Nephron (organoid): ENCODE measurements around the gene ZNF425.
"Not testable (repeated sequence)": the region's sequence is repeated elsewhere in the genome, so short reads cannot be mapped to it uniquely, and the experiment has no call there.

Source experiments
- H3K27ac Mint-ChIP-seq, 3 experiments: 2 replicates each; pipeline ENCODE4 v1.8.0; 2020; ENCODE audit warnings: mixed read lengths in 3 of 3, mild to moderate bottlenecking in 2 of 3, moderate library complexity in 1 of 3
- H3K27me3 Mint-ChIP-seq: 2 replicates; pipeline ENCODE4 v1.8.0; 2021; ENCODE audit warnings: low read depth, mild to moderate bottlenecking, moderate library complexity, mixed read lengths
- H3K36me3 Mint-ChIP-seq: 2 replicates; pipeline ENCODE4 v1.8.0; 2020; ENCODE audit warnings: low read depth, mixed read lengths
- H3K4me1 Mint-ChIP-seq: 2 replicates; pipeline ENCODE4 v1.8.0; 2020; ENCODE audit warnings: mixed read lengths
- H3K4me3 Mint-ChIP-seq, 3 experiments: 2 replicates each; pipeline ENCODE4 v1.8.0; 2020; ENCODE audit warnings: mild to moderate bottlenecking in 3 of 3, mixed read lengths in 3 of 3, moderate library complexity in 2 of 3
- H3K9me3 Mint-ChIP-seq: 2 replicates; pipeline ENCODE4 v1.8.0; 2020; ENCODE audit warnings: mixed read lengths
- CTCF ChIP-seq, 3 experiments: fragments of 200-600 bp; sonication (generic); IDR thresholded peaks; one replicate each; pipeline ENCODE4 v1.5.0; 2021; ENCODE audit warnings: antibody characterized with exemption in 3 of 3; ENCODE audit not compliant: unreplicated experiment in 3 of 3

The ZNF425 gene

DNA sequence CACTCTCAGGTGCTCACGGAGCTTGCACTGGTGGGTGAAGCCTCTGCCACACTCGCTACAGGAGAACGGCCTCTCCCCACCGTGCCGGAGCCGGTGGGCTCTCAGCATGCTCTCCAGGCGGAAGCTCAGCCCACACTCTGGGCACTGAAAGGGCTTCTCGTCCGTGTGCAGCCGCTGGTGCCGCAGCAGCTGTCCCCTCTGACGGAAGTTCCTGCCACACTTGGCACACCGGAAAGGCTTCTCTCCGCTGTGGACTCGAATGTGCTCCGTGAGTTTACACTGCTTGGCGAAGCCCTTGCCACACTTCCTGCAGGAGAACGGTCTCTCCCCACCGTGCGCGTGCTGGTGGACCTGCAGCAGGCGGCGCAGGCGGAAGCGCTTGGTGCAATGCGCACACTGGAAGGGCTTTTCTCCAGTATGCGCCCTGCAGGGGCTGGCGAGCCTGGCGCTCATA is 54.9 kb downstream of the ZNF425 start:
- no peak overlapping the region for H3K27ac Mint-ChIP-seq
- peaks cover 43% of the 10 kb centered on the region for H3K36me3 Mint-ChIP-seq
- H3K4me1 Mint-ChIP-seq, result no peaks in the 10 kb centered on the region
- no peaks in the 10 kb centered on the region for H3K9me3 Mint-ChIP-seq
- no peaks in the 10 kb centered on the region for H3K27me3 Mint-ChIP-seq
- no peak overlapping the region for H3K4me3 Mint-ChIP-seq
- TF ChIP-seq CTCF (IDR thresholded peaks at IDR 0.05; ENCODE audit: unreplicated experiment in 3 of 3), result no peak

GRCh38 chr7:149070372-149071125 is 55.6 kb downstream of the ZNF425 start:
- no peaks in the 10 kb centered on the region for H3K4me1 Mint-ChIP-seq
- H3K9me3 Mint-ChIP-seq, result no peaks in the 10 kb centered on the region
- H3K27ac Mint-ChIP-seq, result no peak overlapping the region
- H3K27me3 Mint-ChIP-seq, result no peaks in the 10 kb centered on the region
- no peak overlapping the region for H3K4me3 Mint-ChIP-seq
- peaks cover 43% of the 10 kb centered on the region for H3K36me3 Mint-ChIP-seq
- no peak for TF ChIP-seq CTCF (IDR thresholded peaks at IDR 0.05; ENCODE audit: unreplicated experiment in 3 of 3)

DNA sequence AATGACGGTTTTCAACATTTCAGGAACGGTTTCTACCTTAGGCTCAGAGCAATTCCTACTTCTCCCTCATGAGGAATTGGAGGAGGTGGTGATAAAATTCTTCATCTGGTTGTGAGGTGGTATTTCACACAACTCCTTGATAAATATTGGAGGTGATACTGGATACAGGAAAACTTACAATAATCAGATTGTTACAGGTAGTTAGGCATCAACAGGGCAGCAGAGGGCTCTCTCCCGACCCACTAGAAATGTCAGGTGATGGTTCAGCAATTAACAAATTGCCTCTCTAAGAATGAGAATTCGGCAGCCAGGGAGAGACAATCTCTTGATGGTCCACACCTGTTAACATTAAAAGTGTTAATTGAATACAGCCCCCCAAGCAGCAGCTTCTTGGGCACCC is 58.3 kb downstream of the ZNF425 start:
- no peaks in the 10 kb centered on the region for H3K9me3 Mint-ChIP-seq
- peaks cover 5% of the 10 kb centered on the region for H3K4me1 Mint-ChIP-seq
- no peak for TF ChIP-seq CTCF (IDR thresholded peaks at IDR 0.05; ENCODE audit: unreplicated experiment in 3 of 3)
- H3K27ac Mint-ChIP-seq, result peak overlapping the region; percentile 21 to 62 (median 56)
- H3K27me3 Mint-ChIP-seq, result no peaks in the 10 kb centered on the region
- H3K4me3 Mint-ChIP-seq, result peak overlapping the region; percentile 53 to 78 (median 66)
- peaks cover 33% of the 10 kb centered on the region for H3K36me3 Mint-ChIP-seq

DNA sequence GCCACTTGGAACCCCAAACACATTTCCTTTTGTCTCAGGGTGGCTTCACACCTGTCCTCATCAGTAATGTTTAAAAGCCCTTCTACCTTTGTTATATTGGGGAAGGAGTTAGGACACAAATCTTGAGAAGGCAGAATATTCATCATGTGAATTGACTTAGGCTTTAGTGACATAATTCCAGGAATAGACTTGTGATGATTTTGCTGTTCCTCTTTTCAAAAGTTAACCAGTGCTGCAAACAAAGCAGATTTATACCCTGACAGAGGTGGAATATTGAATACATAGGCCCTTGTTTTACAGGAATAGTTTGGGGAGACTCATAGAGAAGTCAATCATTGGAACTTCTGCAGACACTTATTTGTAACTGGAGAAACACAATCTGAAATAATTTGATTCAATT is 62.6 kb downstream of the ZNF425 start:
- TF ChIP-seq CTCF (IDR thresholded peaks at IDR 0.05; ENCODE audit: unreplicated experiment in 3 of 3), result no peak
- H3K4me3 Mint-ChIP-seq, result peak overlapping the region; percentile 64 to 81 (median 76)
- H3K36me3 Mint-ChIP-seq, result peaks cover 7% of the 10 kb centered on the region
- no peaks in the 10 kb centered on the region for H3K27me3 Mint-ChIP-seq
- peak overlapping the region; percentile 37 to 70 (median 51) for H3K27ac Mint-ChIP-seq
- peaks cover 12% of the 10 kb centered on the region for H3K4me1 Mint-ChIP-seq
- no peaks in the 10 kb centered on the region for H3K9me3 Mint-ChIP-seq

GRCh38 chr7:149062217-149062899 is 63.8 kb downstream of the ZNF425 start:
- not testable (repeated sequence) for H3K27ac Mint-ChIP-seq, H3K27me3 Mint-ChIP-seq, H3K9me3 Mint-ChIP-seq, H3K36me3 Mint-ChIP-seq
- Mint-ChIP-seq H3K4me3 (peak overlapping the region in 2 of 3 experiments; percentile 53 to 76), H3K4me1 (peaks cover 12% of the 10 kb centered on the region)

- TF ChIP-seq CTCF (IDR thresholded peaks at IDR 0.05; ENCODE audit: unreplicated experiment in 3 of 3), result no peak
- Mint-ChIP-seq H3K4me1 (peaks cover 10% of the 10 kb centered on the region), H3K27me3 (peaks cover 3% of the 10 kb centered on the region), H3K27ac (peak overlapping the region in 2 of 3 experiments; percentile 84 to 85), H3K36me3 (no peaks in the 10 kb centered on the region), H3K9me3 (peaks cover 4% of the 10 kb centered on the region), H3K4me3 (peak overlapping the region in 1 of 3 experiments; percentile 2)
Measured at GRCh38 chr7:149060156-149060555, 66.0 kb downstream of the ZNF425 start.
